Activated naive CD8-positive, alpha-beta T cell (primary cell): ENCODE data around the gene FILIP1.

ENCODE experiments used
- H3K27ac Mint-ChIP-seq: one replicate; pipeline ENCODE4 v1.8.0; 2021; ENCODE audit warnings: mixed read lengths
- H3K27me3 Mint-ChIP-seq: one replicate; pipeline ENCODE4 v1.8.0; 2021; ENCODE audit warnings: mixed read lengths
- H3K36me3 Mint-ChIP-seq: one replicate; pipeline ENCODE4 v1.8.0; 2021; ENCODE audit warnings: mixed read lengths
- H3K4me1 Mint-ChIP-seq: one replicate; pipeline ENCODE4 v1.8.0; 2021; ENCODE audit warnings: low read depth, mixed read lengths
- H3K4me3 Mint-ChIP-seq: one replicate; pipeline ENCODE4 v1.8.0; 2021; ENCODE audit warnings: mild to moderate bottlenecking, mixed read lengths
- H3K9me3 Mint-ChIP-seq: one replicate; pipeline ENCODE4 v1.8.0; 2021; ENCODE audit warnings: low read depth, mixed read lengths

The FILIP1 gene

DNA sequence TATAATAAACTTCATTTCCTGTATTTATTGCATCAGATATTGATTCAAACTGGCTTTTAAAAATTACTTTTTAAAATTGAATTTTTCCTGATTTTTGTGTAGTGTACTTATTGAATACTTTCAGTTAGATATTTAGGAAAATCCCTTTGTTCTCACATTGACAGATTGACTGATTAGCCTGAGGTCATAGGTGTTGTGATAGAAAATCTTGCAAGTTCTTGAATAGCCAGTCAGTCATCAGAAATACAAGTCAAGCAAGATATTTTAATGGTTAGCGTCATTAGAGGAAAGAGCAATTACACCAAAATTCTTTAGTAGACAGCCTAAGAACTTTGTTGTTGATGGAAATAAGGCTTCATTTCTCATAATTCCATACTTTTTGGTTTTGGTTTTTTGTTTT lies 205.6 kb downstream of the FILIP1 start:
- no peak overlapping the region for H3K4me3 Mint-ChIP-seq
- H3K27ac Mint-ChIP-seq, result no peak overlapping the region
- H3K9me3 Mint-ChIP-seq, result no peaks in the 10 kb centered on the region
- no peaks in the 10 kb centered on the region for H3K36me3 Mint-ChIP-seq
- H3K27me3 Mint-ChIP-seq, result no peaks in the 10 kb centered on the region
- peaks cover 24% of the 10 kb centered on the region for H3K4me1 Mint-ChIP-seq

DNA sequence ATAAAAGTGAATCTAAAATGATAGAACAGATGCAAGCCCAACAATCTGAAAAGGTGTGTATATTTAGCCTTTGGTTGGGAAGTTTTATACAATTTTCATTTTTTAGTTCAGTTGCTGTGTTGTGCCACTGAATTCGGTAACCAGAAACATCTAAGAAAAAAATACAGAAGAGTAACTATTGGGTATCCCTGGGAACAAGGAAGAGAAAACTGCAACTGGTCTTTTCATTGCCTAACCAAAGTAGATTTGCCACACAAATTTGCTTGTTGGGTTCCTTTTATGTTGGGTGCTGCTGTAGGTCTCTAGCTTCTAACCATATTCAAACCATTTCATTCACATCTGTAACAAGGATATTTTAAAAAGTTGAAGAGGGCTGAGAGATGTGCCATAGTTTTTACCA lies 206.2 kb downstream of the FILIP1 start:
- Mint-ChIP-seq H3K36me3 (no peaks in the 10 kb centered on the region), H3K27ac (peak overlapping the region; percentile 78), H3K9me3 (no peaks in the 10 kb centered on the region), H3K27me3 (no peaks in the 10 kb centered on the region), H3K4me3 (no peak overlapping the region), H3K4me1 (peaks cover 28% of the 10 kb centered on the region)

DNA sequence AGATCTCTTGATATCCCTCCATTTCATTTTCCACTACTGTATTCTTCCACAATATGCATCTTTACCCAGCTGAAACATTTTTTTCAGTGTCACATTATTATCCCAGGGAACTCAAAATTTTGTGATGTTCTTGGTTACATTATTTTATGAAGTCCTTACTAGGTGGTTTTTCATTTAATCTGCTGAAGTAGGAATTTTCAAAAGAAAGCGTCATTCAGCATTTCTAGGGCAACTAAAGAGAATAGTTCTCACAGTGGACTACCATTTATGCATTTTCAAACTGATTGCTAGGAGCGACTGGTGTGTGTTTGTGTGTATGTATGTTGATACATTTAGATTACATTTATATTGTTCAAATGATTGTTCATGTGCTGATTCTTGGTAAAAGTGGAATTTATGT lies 206.6 kb downstream of the FILIP1 start:
- peaks cover 31% of the 10 kb centered on the region for H3K4me1 Mint-ChIP-seq
- H3K27ac Mint-ChIP-seq, result peak overlapping the region; percentile 64
- no peak overlapping the region for H3K4me3 Mint-ChIP-seq
- H3K36me3 Mint-ChIP-seq, result no peaks in the 10 kb centered on the region
- no peaks in the 10 kb centered on the region for H3K27me3 Mint-ChIP-seq
- H3K9me3 Mint-ChIP-seq, result no peaks in the 10 kb centered on the region

DNA sequence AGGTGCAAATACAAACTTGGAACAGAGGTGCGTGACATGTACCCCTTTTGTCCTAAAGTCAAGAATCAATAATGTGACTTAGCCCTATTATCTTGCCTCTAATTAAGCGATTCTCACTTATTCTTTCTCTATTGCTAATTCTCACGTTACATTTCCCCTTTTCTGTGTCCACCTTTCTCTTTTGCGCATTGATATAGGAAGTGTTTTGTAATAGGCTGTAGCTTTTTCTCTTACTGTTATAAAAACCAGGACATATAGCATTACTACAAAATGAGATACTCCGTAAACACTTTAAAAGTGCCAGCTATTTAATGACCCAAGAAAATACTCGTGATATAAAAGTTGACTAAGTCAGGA lies 208.3 kb downstream of the FILIP1 start:
- Mint-ChIP-seq H3K4me1 (peaks cover 44% of the 10 kb centered on the region), H3K9me3 (no peaks in the 10 kb centered on the region)

DNA sequence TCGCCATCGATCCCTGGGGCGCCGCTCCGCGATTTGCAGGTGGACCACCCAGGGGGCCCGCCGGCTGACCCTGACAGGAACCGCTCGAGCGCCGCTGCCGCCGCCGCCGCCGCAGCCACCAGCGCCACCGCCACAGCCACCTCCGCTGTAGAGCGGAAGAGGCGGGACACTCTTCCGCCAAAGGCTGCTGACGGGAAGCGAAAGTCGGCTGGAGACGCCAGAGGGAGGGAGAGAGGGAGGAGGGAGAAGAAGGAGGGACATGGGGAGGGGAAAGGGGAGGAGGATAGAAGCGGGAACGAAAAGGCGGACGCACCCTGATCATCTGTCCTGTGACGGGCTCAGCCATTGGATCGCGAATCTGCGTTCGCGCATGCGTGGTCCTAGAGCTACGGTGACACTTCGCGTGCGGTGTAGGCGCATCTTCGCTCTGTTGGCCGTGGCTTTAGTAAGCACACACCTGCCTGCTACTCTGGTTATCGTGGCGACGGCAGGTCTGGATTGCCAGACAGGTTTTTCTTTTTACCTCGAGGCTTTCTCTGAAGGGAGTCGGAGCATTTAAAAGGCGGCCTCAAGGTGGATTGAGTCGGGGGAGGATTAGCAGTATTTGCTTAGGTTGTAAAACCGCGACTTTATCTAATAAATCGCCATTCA lies 208.8 kb downstream of the FILIP1 start, which contains the start of gene TMEM30A:
Gene TMEM30A (minus strand): TSS at position 161 of the 651 bp plus-strand sequence. CDS start 154 bp downstream, at position 7.
- H3K27me3 Mint-ChIP-seq, result no peaks in the 10 kb centered on the region
- no peaks in the 10 kb centered on the region for H3K9me3 Mint-ChIP-seq
- no peaks in the 10 kb centered on the region for H3K36me3 Mint-ChIP-seq
- H3K4me3 Mint-ChIP-seq, result no peak within 1 kb of the TSS
- H3K27ac Mint-ChIP-seq, result no peak within 1 kb of the TSS
- H3K4me1 Mint-ChIP-seq, result peaks cover 49% of the 10 kb centered on the region

More for the DNA sequence above, 208.3 kb downstream of the FILIP1 start:
- no peaks in the 10 kb centered on the region for H3K36me3 Mint-ChIP-seq
- no peak overlapping the region for H3K4me3 Mint-ChIP-seq
- no peak overlapping the region for H3K27ac Mint-ChIP-seq
- no peaks in the 10 kb centered on the region for H3K27me3 Mint-ChIP-seq

DNA sequence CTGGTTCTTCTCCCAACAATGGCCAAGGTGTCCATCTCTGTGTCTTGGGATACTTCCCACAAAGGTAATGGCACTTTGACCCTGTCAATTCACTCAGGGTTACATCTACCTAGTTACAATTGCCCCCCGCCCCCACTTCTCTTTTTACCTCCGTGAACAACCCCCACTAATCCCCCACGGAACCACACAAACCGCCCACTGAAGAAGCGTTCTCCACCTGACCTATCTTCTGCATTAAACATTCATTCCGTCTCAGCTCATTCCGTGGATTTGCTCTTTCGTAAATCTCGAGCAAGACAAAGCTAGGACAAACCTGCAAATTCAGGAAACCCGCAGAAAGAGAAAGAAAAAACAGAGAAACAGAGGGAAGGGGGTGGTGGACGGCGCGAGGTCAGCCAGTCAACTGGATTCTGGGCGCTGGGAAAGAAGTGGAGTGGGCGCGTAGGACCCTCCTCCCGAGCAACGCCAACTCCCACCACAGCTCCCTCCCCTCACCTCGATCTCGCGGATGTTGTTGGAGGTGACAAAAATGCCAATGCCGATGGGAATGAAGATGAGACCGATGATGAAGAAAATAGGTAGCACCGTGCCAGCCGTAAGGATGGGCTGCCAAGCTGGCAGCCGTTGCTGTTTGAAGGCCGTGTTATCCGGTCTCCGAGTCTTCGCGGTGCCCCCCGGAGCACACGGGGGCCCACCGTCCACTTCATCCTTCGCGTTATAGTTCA lies 209.5 kb downstream of the FILIP1 start:
- Mint-ChIP-seq H3K27ac (no peak overlapping the region), H3K27me3 (no peaks in the 10 kb centered on the region), H3K4me3 (no peak overlapping the region), H3K9me3 (no peaks in the 10 kb centered on the region), H3K36me3 (no peaks in the 10 kb centered on the region), H3K4me1 (peaks cover 55% of the 10 kb centered on the region)

DNA sequence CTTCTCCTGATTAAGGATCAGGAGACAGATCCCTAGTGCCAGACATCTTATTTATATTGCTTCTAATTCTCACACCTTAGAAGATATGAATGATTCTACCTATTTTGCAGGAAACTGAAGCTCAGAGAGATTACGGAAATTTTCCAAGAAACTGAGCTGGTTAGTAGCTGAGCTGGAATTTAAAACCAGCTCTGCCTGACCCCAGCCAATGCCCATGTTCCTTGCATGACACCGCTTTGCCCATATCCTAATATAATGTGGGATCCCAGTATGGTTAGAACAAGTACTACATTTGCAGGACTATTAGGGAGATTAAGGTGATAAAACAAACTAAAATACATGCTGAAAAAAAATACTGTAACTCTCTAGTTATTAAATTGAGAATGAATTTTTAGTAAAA lies 210.9 kb downstream of the FILIP1 start:
- Mint-ChIP-seq H3K4me1 (peaks cover 61% of the 10 kb centered on the region), H3K36me3 (peaks cover 6% of the 10 kb centered on the region), H3K4me3 (no peak overlapping the region), H3K27ac (no peak overlapping the region), H3K27me3 (no peaks in the 10 kb centered on the region), H3K9me3 (no peaks in the 10 kb centered on the region)

DNA sequence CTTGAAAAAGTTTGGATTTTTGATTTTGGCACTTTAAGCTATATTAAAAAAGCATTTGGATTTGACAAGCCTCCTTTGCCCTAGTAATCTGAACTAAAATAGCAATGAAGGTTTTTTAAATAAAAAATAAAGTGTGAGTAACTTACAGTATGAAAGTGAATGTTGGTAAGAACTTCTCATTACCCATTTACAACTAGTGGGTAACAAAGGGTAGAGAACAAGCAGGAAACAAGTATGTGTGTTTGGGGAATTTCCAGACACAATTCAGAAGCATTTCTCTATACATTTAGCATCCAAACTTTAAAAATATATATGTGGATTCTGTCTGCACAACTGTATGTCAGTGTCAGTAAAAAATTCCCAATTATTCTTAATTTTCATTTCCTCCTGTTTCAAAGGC lies 211.9 kb downstream of the FILIP1 start:
- Mint-ChIP-seq H3K4me1 (peaks cover 55% of the 10 kb centered on the region), H3K9me3 (no peaks in the 10 kb centered on the region), H3K27me3 (no peaks in the 10 kb centered on the region), H3K4me3 (peak overlapping the region; percentile 77), H3K27ac (peak overlapping the region; percentile 84), H3K36me3 (peaks cover 10% of the 10 kb centered on the region)

DNA sequence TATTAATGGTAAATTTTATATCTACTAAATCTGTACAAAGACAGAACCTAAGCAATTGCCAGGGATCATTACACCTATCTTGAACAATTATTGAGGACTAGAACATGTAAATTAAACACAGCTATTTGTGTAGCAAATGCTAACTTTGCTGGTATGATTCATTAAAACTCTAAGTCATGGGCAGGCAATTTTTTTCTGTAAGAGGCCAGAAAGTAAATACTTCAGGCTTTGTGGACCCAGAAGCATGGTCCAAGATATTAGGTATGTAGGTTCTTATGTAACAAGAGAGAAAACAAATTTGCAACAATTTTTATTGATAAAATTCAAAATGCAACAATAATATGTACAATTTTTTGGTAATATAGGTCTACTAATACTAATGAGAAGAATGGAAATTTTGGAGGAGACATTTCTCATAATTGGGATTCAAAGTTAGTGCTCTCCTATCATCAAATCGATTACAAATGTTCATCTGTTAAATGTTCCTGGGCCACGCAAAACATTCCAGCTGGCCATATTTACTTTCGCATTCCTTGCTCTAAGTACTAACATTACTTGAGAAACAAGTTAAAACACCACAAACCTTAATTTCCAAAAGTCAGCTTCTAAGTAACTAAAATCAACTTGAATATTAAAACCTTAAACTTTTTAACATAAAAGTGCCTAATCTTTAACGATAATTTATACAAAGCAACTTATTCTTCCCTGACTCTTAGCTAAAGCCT lies 213.3 kb downstream of the FILIP1 start:
- H3K4me3 Mint-ChIP-seq, result peak overlapping the region; percentile 46
- H3K4me1 Mint-ChIP-seq, result peaks cover 63% of the 10 kb centered on the region

DNA sequence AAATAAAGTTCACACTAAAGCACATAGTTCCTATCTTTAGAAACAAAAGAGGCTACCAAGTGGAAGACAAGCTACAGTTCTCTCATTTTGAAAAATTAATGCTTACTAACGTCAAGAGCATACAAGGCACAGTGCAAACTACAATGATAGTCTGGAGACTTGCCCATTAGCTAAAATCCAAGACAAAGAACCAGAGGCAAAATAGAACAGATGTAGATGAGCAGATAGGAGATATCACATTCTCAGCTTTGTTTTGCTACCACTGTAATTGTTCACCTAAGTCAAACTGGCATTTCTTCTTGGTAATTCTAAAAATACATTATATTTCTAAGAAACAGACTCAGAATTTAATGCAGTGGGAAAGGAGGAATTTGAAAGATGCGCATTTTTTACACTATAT lies 214.2 kb downstream of the FILIP1 start:
- Mint-ChIP-seq H3K4me3 (no peak overlapping the region), H3K4me1 (peaks cover 69% of the 10 kb centered on the region), H3K36me3 (peaks cover 16% of the 10 kb centered on the region), H3K27ac (peak overlapping the region; percentile 87), H3K9me3 (no peaks in the 10 kb centered on the region), H3K27me3 (no peaks in the 10 kb centered on the region)

More for the DNA sequence above, 213.3 kb downstream of the FILIP1 start:
- Mint-ChIP-seq H3K27me3 (no peaks in the 10 kb centered on the region), H3K27ac (peak overlapping the region; percentile 67), H3K36me3 (peaks cover 12% of the 10 kb centered on the region), H3K9me3 (no peaks in the 10 kb centered on the region)

DNA sequence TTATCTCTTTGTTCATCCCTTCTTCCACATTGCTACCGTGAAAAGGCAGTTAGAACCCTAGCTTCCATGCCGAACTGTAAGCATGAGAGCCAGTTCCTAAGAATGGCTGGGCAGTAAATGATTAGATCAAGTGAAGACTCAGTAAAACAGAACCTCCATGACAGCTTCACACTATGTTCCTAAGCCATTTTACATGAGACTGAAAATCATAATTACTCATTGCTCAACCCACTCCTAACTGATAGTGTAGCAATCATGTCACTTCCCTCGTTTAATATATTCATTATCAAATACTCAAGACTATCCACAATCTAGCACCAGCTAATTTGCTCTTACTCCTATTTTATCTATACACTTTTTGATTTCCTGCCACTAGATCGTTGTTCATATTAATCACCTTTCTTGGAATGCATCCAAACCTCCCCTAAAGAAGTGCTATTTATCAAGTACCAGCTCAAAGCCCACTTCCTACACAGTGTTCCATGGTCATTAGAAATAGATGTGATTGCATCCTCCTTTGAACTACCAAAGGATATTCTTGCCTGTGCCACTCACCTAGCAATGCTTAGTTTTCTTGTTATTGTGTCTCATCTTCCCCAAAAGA lies 215.0 kb downstream of the FILIP1 start:
- H3K36me3 Mint-ChIP-seq, result peaks cover 18% of the 10 kb centered on the region
- no peaks in the 10 kb centered on the region for H3K9me3 Mint-ChIP-seq
- H3K4me1 Mint-ChIP-seq, result peaks cover 77% of the 10 kb centered on the region
- peak overlapping the region; percentile 21 for H3K4me3 Mint-ChIP-seq
- H3K27me3 Mint-ChIP-seq, result no peaks in the 10 kb centered on the region
- peak overlapping the region; percentile 83 for H3K27ac Mint-ChIP-seq

DNA sequence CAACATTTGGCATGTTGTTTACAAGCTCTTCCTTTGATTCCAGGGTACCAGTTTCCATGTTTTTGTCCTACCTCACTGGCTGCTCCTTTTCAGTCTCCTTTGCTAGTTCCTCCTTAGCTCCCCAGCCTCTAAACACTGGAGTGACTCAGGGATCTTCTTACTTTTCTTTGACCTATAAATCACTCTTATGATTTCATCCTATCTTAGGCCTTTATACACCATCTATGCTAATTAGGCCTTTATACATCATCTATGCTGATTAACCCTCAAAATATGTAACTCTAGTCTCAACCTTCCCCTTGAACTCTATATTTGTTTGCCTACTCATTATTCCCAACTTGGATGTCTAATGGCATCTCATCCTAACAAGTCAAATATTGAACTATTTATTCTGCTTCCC lies 218.5 kb downstream of the FILIP1 start:
- Mint-ChIP-seq H3K4me1 (peaks cover 79% of the 10 kb centered on the region), H3K27me3 (no peaks in the 10 kb centered on the region), H3K9me3 (no peaks in the 10 kb centered on the region), H3K27ac (peak overlapping the region; percentile 87), H3K4me3 (peak overlapping the region; percentile 0), H3K36me3 (peaks cover 25% of the 10 kb centered on the region)

DNA sequence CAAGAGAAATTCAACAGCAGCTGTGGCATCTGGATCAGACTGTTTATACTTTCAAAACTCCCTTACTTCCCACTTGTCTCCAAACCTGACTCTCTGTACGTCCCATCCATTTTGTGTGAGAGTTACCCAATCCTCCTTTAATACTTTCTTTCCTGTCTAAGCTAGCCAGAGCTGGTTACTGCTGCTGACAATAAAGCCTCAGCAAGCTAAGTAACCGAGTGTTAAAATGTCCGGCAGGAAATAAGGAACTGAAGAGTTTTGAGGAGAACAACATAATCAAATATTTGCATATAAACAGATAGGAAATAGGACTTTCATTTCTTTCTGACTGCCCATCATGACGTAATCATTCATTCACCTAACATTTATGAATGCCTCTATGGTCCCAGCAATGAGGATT lies 220.6 kb downstream of the FILIP1 start:
- H3K27ac Mint-ChIP-seq, result no peak overlapping the region
- H3K36me3 Mint-ChIP-seq, result peaks cover 19% of the 10 kb centered on the region
- H3K27me3 Mint-ChIP-seq, result no peaks in the 10 kb centered on the region
- no peak overlapping the region for H3K4me3 Mint-ChIP-seq
- H3K4me1 Mint-ChIP-seq, result peaks cover 75% of the 10 kb centered on the region
- no peaks in the 10 kb centered on the region for H3K9me3 Mint-ChIP-seq

DNA sequence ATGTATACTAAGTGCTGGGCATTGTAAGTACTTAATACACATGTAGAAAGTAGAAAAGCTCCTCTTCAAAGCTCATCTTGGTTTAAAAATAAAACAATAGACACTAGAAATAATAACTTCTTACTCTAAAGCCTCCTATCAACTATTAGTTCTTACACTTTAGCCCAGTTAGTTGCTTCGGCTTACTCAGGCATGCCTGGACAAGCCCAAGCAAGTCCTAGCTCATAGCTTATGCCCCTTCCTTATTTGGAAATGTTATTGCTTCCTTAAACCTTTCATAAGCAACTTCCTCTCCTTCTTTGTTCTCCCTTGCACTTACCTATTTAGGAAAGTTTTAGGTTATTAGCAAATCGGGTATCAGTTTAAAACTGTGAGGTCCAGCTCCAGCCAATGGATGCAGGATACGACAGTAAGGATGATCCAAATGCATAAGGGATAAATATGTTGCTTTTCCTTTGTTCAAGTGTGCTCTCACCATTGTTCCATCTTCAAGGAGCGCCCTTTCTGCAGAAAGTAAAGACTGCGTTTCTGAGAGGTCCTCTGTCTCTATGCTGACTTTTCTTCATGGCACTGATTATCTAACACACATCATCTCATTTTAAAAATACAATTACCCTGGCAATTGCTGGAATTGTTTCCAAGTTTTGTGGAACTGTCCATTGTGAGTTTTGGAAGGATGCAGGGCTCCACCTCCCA lies 221.3 kb downstream of the FILIP1 start:
- Mint-ChIP-seq H3K27ac (no peak overlapping the region), H3K9me3 (no peaks in the 10 kb centered on the region), H3K4me1 (peaks cover 82% of the 10 kb centered on the region), H3K27me3 (no peaks in the 10 kb centered on the region), H3K4me3 (no peak overlapping the region), H3K36me3 (peaks cover 19% of the 10 kb centered on the region)
